ENCODE data around the gene CPLANE1. TPM values are rescaled to one million over a fixed set of nuclear protein-coding genes. Genes with fewer than 3 reads are reported as not detected.
"Not testable (repeated sequence)": the region's sequence is repeated elsewhere in the genome, so short reads cannot be mapped to it uniquely, and the experiment has no call there.

Gene CPLANE1
- total and polyA plus RNA-seq, 2 donors (not counting 1 experiment from before 2014, with no cell fraction given), result 15.3 to 20.0 TPM

DNA sequence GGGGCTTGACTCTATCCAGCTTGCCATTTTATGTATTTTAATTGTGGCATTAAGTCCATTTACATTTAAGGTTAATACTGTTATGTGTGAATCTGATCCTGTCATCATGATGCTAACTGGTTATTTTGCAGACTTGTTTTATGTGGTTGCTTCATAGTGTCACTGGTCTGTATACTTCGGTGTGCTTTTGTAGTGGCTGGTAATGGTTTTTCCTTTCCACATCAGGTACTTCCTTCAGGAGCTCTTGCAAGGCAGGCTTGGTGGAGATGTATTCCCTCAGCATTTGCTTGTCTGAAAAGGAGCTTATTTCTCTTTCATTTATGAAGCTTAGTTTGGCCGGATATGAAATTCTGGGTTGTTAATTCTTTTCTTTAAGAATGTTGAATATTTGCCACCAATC is 145.9 kb downstream of the CPLANE1 start:
- no peaks in the 10 kb centered on the region for H4K20me1 ChIP-seq (ENCODE audit: control insufficient read depth, extremely low read depth, insufficient read depth, low read length)
- H3K4me3 ChIP-seq (replicated peaks in 1 of 4; ENCODE audit: control extremely low read depth in 1 of 4, insufficient read depth in 1 of 4, low read depth in 3 of 4, low read length in 4 of 4), result no peak overlapping the region
- no peak for TF ChIP-seq EZH2 (IDR thresholded peaks at IDR 0.05; ENCODE audit: low read length, missing control alignments)
- TF ChIP-seq CTCF (conservative IDR thresholded peaks at IDR 0.05 in 1 of 2, IDR thresholded peaks at IDR 0.05 in 1 of 2; ENCODE audit: low read depth in 1 of 2, low read length in 2 of 2), result no peak
- no peak overlapping the region for H3K9ac ChIP-seq (ENCODE audit: insufficient read depth, low read length)
- H3K9me3 ChIP-seq (ENCODE audit: control insufficient read depth, insufficient read depth, low read depth, low read length), result no peaks in the 10 kb centered on the region
- no peaks in the 10 kb centered on the region for H3K4me1 ChIP-seq (ENCODE audit: control insufficient read depth, extremely low read depth, insufficient read depth, low read length)
- H3K27ac ChIP-seq (ENCODE audit: insufficient read depth, low read length), result no peak overlapping the region
- no peaks in the 10 kb centered on the region for H3K27me3 ChIP-seq (ENCODE audit: control insufficient read depth, insufficient read depth, low read length)
- DNase-seq (ENCODE audit: low read depth in 2 of 2), result no peak
- H3K4me2 ChIP-seq (ENCODE audit: extremely low read depth, insufficient read depth, low read length), result no peak overlapping the region
- no peak overlapping the region for H2AFZ ChIP-seq (ENCODE audit: low read length)
- H3K36me3 ChIP-seq (ENCODE audit: control insufficient read depth, insufficient read depth, low read length), result no peaks in the 10 kb centered on the region
- H3K79me2 ChIP-seq (ENCODE audit: control insufficient read depth, insufficient read depth, low read length), result no peaks in the 10 kb centered on the region

- not testable (repeated sequence) for H3K27me3 ChIP-seq (ENCODE audit: control insufficient read depth, insufficient read depth, low read length); H4K20me1 ChIP-seq (ENCODE audit: control insufficient read depth, extremely low read depth, insufficient read depth, low read length); H3K36me3 ChIP-seq (ENCODE audit: control insufficient read depth, insufficient read depth, low read length); H3K27ac ChIP-seq (ENCODE audit: insufficient read depth, low read length); H2AFZ ChIP-seq (ENCODE audit: low read length); DNase-seq (ENCODE audit: low read depth in 2 of 2); H3K4me2 ChIP-seq (ENCODE audit: extremely low read depth, insufficient read depth, low read length); H3K4me3 ChIP-seq (replicated peaks in 1 of 4; ENCODE audit: control extremely low read depth in 1 of 4, insufficient read depth in 1 of 4, low read depth in 3 of 4, low read length in 4 of 4); H3K9me3 ChIP-seq (ENCODE audit: control insufficient read depth, insufficient read depth, low read depth, low read length); H3K79me2 ChIP-seq (ENCODE audit: control insufficient read depth, insufficient read depth, low read length); H3K4me1 ChIP-seq (ENCODE audit: control insufficient read depth, extremely low read depth, insufficient read depth, low read length); H3K9ac ChIP-seq (ENCODE audit: insufficient read depth, low read length)
Observed at GRCh38 chr5:37099267-37099666, 149.9 kb downstream of the CPLANE1 start.

- H3K36me3 ChIP-seq (ENCODE audit: control insufficient read depth, insufficient read depth, low read length); H3K9ac ChIP-seq (ENCODE audit: insufficient read depth, low read length); H2AFZ ChIP-seq (ENCODE audit: low read length); H3K4me1 ChIP-seq (ENCODE audit: control insufficient read depth, extremely low read depth, insufficient read depth, low read length); H3K79me2 ChIP-seq (ENCODE audit: control insufficient read depth, insufficient read depth, low read length); H3K4me2 ChIP-seq (ENCODE audit: extremely low read depth, insufficient read depth, low read length); H3K27ac ChIP-seq (ENCODE audit: insufficient read depth, low read length); H4K20me1 ChIP-seq (ENCODE audit: control insufficient read depth, extremely low read depth, insufficient read depth, low read length); DNase-seq (ENCODE audit: low read depth in 2 of 2); H3K27me3 ChIP-seq (ENCODE audit: control insufficient read depth, insufficient read depth, low read length); H3K9me3 ChIP-seq (ENCODE audit: control insufficient read depth, insufficient read depth, low read depth, low read length); H3K4me3 ChIP-seq (replicated peaks in 1 of 4; ENCODE audit: control extremely low read depth in 1 of 4, insufficient read depth in 1 of 4, low read depth in 3 of 4, low read length in 4 of 4): not testable (repeated sequence)
Observed at GRCh38 chr5:37093795-37094194, 155.4 kb downstream of the CPLANE1 start.

DNA sequence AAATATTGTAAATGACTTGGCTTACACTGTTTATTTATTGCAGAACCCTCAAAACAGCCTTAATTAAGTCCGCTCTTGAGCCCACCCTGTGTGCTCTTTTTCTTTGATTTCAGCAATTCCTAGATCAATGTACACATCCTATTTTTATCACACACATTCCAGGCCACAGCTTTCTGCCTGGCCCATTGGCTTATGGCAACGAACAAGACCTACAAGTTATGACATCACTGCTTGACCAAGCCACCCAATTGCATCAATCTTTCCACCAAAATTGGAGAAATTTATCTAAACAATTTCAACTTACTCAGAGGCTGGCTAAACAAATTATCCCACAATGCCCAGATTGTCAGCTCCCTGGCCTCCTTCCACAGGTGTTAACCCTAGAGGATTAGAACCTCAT is 158.4 kb downstream of the CPLANE1 start:
- Histone ChIP-seq H3K27me3 (ENCODE audit: control insufficient read depth, insufficient read depth, low read length) (no peaks in the 10 kb centered on the region), H3K9ac (ENCODE audit: insufficient read depth, low read length) (no peak overlapping the region), H2AFZ (ENCODE audit: low read length) (no peak overlapping the region), H3K4me2 (ENCODE audit: extremely low read depth, insufficient read depth, low read length) (no peak overlapping the region), H4K20me1 (ENCODE audit: control insufficient read depth, extremely low read depth, insufficient read depth, low read length) (no peaks in the 10 kb centered on the region), H3K36me3 (ENCODE audit: control insufficient read depth, insufficient read depth, low read length) (no peaks in the 10 kb centered on the region), H3K79me2 (ENCODE audit: control insufficient read depth, insufficient read depth, low read length) (no peaks in the 10 kb centered on the region), H3K4me3 (replicated peaks in 1 of 4; ENCODE audit: control extremely low read depth in 1 of 4, insufficient read depth in 1 of 4, low read depth in 3 of 4, low read length in 4 of 4) (no peak overlapping the region), H3K9me3 (ENCODE audit: control insufficient read depth, insufficient read depth, low read depth, low read length) (no peaks in the 10 kb centered on the region), H3K4me1 (ENCODE audit: control insufficient read depth, extremely low read depth, insufficient read depth, low read length) (no peaks in the 10 kb centered on the region), H3K27ac (ENCODE audit: insufficient read depth, low read length) (no peak overlapping the region)
- TF ChIP-seq EZH2 (IDR thresholded peaks at IDR 0.05; ENCODE audit: low read length, missing control alignments) (no peak), CTCF (conservative IDR thresholded peaks at IDR 0.05 in 1 of 2, IDR thresholded peaks at IDR 0.05 in 1 of 2; ENCODE audit: low read depth in 1 of 2, low read length in 2 of 2) (no peak)
- DNase-seq (ENCODE audit: low read depth in 2 of 2), result peak in 1 of 2 donors; percentile 50

All from fibroblast of lung (primary cell).